PC-9 (cell line): Measurements from ENCODE around the gene SPRYD3.

Source experiments
- CTCF ChIP-seq: fragments of 200-600 bp; sonication (generic); conservative IDR thresholded peaks from 2 replicates; pipeline ENCODE4 v1.6.1; 2017; ENCODE audit warnings: mixed run types, antibody characterized with exemption, mild to moderate bottlenecking, moderate library complexity
- EZH2 ChIP-seq: fragments of 200-600 bp; sonication (generic); IDR thresholded peaks from 2 replicates; pipeline ENCODE4 v1.8.0; 2017; ENCODE audit warnings: antibody characterized with exemption, low read depth

- no peak for TF ChIP-seq CTCF
- TF ChIP-seq EZH2: no peak
Measured at GRCh38 chr12:53014709-53015108, 64.5 kb downstream of the SPRYD3 start.
